Posterior cingulate gyrus (tissue), 11 donors: ENCODE measurements around the gene CCT8L2.
A peak's percentile ranks its signal among the peaks of the same experiment; 100 is the strongest.
"Not testable (repeated sequence)": the region's sequence is repeated elsewhere in the genome, so short reads cannot be mapped to it uniquely, and the experiment has no call there.

Experiments
- DNase-seq, 10 donors: peaks; one replicate each; pipeline versions ENCODE4 v3.0.0 to v3.0.0-alpha.2; 2020 to 2021; ENCODE audit warnings: mixed read lengths in 3 of 10
- intact Hi-C: fragments of 100-400 bp; cut with DNase I; formaldehyde crosslinking; loops from one replicate; pipeline ENCODE4 v1.15.1; 2023

CCT8L2 gene, protein sequence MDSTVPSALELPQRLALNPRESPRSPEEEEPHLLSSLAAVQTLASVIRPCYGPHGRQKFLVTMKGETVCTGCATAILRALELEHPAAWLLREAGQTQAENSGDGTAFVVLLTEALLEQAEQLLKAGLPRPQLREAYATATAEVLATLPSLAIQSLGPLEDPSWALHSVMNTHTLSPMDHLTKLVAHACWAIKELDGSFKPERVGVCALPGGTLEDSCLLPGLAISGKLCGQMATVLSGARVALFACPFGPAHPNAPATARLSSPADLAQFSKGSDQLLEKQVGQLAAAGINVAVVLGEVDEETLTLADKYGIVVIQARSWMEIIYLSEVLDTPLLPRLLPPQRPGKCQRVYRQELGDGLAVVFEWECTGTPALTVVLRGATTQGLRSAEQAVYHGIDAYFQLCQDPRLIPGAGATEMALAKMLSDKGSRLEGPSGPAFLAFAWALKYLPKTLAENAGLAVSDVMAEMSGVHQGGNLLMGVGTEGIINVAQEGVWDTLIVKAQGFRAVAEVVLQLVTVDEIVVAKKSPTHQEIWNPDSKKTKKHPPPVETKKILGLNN

DNA sequence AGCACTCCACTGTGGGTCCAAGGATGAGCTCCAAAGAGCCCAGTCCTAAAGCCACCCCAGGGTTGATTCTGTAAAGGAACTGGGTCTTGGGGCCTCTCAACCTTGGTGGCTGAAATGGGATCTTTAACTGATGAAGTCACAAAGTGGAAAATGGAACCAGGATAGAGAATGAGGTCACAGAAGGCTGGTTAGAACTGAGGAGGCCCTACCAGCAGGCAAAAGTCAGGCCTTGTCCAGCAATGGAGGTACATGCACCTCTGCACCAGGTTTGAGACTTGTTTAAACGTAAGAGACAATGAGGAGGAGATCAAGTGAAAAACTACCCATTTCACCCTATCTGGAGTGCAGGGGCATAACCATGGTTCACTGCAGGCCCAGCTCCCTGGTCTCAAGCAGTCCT lies at the start of gene CCT8L2:
Gene CCT8L2 (minus strand): TSS at position 101 of the 400 bp plus-strand sequence. CDS start 260 bp downstream, outside the sequence.
- intact Hi-C loops, DNase-seq: not testable (repeated sequence)

DNA sequence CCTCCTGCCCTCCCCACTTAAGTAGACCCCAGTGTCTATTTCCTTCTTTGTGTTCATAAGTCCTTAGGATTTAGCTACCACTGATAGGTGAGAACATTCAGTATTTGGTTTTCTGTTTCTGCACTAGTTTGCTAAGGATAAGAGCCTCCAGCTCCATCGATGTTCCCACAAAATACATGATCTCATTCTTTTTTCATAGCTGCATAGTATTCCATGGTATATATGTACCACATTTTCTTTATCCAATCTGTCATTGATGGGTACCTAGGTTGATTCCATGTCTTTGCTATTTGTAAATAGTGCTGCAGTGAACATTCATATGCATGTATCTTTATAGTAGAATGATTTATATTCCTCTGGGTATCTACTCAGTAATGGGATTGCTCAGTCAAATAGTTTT lies 42.8 kb upstream of the CCT8L2 start:
- DNase-seq, intact Hi-C loops: not testable (repeated sequence)

DNA sequence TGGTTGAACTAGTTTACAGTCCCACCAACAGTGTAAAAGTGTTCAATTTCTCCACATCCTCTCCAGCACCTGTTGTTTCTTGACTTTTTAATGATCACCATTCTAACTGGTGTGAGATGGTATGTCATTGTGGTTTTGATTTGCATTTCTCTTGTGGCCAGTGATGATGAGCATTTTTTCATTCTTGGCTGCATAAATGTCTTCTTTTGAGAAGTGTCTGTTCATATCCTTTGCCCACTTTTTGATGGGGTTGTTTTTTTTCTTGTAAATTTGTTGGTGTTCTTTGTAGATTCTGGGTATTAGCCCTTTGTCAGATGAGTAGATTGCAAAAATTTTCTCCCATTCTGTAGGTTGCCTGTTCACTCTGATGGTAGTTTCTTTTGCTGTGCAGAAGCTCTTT lies 41.5 kb upstream of the CCT8L2 start:
- DNase-seq, intact Hi-C loops: not testable (repeated sequence)

GRCh38 chr22:16628476-16628875 lies 35.9 kb upstream of the CCT8L2 start:
- intact Hi-C loops, DNase-seq: not testable (repeated sequence)

GRCh38 chr22:16625018-16625417 lies 32.4 kb upstream of the CCT8L2 start:
- DNase-seq, intact Hi-C loops: not testable (repeated sequence)

GRCh38 chr22:16623595-16623994 lies 31.0 kb upstream of the CCT8L2 start:
- intact Hi-C loops, DNase-seq: not testable (repeated sequence)

DNA sequence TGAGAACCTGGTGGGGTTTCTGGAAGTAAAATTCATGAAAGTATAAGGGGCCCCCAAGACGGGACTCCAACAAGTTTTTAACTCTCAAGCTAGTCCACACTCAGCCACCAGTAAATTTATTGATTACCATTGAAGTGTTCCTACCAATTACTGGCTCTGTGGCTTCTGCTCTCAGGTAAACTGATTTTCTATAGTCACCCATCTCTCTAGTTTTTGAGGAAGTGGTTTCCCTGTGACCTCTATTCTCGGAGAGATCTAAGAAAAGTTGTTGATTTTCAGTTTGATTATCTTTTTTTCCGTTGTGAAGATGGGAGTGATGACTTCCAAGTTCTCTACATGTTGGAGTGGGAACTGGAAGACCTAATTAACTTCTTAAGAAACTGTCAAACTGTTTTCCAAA lies 24.9 kb upstream of the CCT8L2 start:
- DNase-seq, intact Hi-C loops: not testable (repeated sequence)

- DNase-seq, intact Hi-C loops: not testable (repeated sequence)
These were observed 23.9 kb upstream of the CCT8L2 start for GRCh38 chr22:16616390-16616938.

DNA sequence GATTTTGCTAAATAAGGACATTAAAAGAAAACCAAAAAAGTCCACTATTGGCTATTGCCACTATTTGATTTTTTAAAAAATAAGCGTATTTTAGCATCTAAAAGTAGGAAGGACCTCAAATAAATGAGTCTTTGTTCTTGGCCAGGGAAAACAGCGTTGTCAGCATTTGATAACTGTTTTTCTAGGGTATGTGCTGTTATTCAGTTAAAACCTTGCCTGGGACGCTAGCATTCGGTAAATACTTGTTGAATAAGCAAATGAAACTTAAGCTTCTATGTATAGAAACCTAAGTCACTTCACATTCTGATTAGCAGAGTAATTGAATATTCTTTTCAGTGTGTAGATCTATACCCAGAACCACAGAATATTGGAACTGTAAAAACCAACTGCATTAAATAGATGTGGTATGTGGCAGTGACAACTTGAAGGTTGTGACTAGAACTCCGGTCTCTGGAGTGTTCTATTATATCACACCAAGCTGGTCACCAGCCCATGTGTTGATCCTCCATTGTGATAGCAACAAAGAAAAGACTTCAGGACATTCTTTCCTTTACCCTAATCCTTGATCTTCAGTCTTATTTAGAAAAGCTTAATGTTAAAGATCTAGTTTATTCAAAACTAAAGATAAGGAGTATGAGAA lies 23.1 kb upstream of the CCT8L2 start:
- not testable (repeated sequence) for DNase-seq

GRCh38 chr22:16609548-16610261 lies 17.1 kb upstream of the CCT8L2 start:
- intact Hi-C loops, result no loop called here
- DNase-seq, result peak in 1 of 10 donors; percentile 67

More for the DNA sequence above, 23.1 kb upstream of the CCT8L2 start:
- intact Hi-C loops, result not testable (repeated sequence)

DNA sequence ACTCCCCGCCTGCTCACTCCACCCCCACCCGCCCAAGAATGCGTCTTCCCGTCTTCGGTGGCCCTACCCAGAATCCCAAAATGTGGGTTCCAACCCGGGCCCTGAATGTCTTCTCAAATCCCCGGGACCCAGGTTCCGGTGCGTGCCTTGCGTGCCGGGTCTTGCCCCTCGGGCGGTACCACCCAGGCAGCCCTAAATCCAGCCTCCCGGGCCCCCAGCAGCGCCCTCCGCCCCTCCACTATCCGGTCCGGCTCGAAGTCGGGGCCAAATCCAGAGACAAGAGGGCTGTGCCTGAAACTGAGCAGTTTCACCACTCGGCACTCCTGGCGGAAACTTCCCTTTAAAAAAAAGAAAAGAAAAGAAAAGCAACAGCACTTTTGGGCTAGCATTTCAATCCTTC lies 16.3 kb upstream of the CCT8L2 start:
- intact Hi-C loops, result no loop called here
- DNase-seq, result peak in 1 of 10 donors; percentile 73

DNA sequence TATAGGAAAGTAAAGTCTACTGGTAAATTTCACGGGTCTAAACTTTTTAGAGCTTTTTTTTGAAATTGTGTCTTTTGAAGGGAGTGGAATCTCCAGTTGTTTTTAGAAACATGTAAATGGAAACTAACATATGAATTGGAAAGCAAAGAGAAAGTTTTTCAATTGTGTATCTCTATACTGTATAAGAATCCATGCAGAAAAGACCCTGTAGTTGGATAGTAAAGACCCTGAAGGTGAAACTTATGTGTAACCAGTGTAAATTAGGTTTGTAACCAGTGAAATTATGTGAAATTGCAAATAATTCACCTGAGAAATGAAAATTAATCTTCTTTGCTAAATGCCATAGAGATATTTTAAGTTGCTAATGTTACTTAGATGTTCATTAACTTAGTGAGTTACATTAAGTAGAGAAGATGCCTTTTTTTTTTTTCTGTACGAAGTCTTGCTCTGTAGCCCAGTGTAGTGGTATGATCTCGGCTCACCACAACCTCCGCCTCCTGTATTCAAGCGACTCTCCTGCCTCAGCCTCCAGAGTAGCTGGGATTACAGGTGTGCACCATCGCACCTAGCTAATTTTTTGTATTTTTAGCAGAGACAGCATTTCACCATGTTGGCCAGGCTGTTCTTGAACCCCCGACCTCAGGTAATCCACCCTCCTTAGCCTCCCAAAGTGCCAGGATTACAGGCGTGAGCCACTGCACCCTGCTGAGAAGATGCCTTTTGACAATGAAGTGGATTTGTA lies 11.8 kb upstream of the CCT8L2 start:
- DNase-seq, intact Hi-C loops: not testable (repeated sequence)

DNA sequence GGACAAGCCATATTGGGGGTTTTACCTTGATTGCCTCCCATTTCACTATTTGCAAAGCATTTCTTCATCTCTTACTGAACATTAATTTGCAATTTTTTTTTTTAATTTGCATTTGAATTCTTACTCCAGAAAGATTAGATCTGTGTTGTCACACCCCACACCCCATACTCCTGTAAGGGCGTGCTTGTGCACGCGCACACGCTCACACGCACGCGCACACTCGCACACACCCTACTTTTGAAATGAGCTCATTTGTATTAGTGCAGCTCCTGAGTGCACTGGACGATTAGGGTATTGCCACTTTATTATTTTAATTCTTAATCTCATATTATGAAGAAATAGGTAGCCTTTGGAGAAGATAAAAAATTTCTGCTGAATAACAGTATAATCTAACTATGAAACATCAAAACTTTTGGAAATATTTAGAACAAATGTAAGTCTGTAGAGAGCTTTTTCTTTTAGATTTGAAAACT lies 11.2 kb upstream of the CCT8L2 start:
- intact Hi-C loops, DNase-seq: not testable (repeated sequence)

DNA sequence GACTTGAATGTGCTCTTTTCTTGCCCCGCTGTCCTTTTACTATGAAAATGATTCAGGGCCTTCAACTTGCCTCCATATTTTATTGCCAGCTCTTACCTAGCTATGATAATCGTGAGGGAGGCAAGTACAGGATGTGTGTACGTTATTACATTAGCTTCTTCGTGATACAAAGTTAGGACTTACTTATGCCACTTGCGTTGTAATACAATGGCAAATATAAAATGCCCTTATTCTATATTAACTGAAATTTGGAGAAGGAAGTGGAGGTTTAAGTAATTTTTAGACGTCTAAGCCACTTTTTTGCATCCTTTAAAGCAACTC lies 10.8 kb upstream of the CCT8L2 start:
- intact Hi-C loops, result no loop called here
- DNase-seq, result no peak

GRCh38 chr22:16602728-16603447 lies 10.3 kb upstream of the CCT8L2 start:
- intact Hi-C loops, DNase-seq: not testable (repeated sequence)

- peak in 2 of 10 donors; percentile 31 to 55 for DNase-seq
- intact Hi-C loops, result not testable (repeated sequence)
These were observed 9.7 kb upstream of the CCT8L2 start for GRCh38 chr22:16602224-16602727.

DNA sequence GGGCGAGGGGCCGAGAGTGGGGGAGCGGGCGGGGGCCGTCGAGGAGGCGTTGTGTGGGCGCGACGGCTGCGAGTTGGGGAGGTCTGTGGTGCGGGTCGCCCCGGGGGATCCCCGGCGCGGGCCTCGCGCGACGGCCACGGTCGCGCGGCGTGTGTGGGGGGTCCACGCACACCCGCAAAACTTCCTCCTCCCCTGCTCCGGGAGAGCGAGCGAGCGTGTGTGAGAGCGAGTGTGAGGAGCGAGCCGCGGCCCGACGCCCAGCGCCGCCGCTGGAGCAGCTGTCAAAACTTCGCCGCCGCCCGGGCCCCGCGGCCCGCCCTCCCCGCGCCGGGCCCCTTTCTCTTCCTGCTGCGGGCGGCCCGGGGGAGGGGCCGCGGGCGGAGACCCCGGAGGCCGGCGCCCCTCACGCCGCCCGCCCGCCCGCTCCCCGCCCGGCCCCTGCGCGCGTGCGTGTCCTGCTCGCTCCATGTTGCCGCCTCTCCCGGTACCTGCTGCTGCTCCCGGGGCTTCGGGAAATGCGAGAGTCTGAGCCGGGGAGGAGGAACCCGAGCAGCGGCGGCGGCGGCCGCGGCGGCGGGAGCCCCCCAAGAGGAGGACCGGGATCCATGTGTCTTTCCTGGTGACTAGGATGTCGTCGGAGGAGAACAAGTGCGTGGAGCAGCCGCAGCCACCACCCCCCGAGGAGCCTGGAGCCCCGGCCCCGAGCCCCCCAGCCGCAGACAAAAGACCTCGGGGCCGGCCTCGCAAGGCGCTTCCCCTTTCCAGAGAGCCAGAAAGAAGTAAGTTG lies 9.0 kb upstream of the CCT8L2 start:
- intact Hi-C loops, result no loop called here
- peak in 3 of 10 donors; percentile 52 to 84 (median 77) for DNase-seq
